ENCODE results near the gene CLCA1. TPM values are rescaled to one million over a fixed set of nuclear protein-coding genes. Genes with fewer than 3 reads are reported as not detected.

Gene CLCA1
- total and polyA plus RNA-seq, 3 experiments from 2014 or later: not detected

GRCh38 chr1:86466109-86466844 lies 2.5 kb upstream of the CLCA1 start:
- Histone ChIP-seq H3K36me3 (ENCODE audit: insufficient read depth, low read length) (no peaks in the 10 kb centered on the region), H3K27me3 (ENCODE audit: insufficient read depth, low read length, poor library complexity, severe bottlenecking) (no peaks in the 10 kb centered on the region), H3K4me3 (ENCODE audit: low read length) (no peak overlapping the region), H3K27ac (ENCODE audit: low read depth, low read length) (no peak overlapping the region), H3K4me1 (ENCODE audit: insufficient read depth, low read length) (no peaks in the 10 kb centered on the region), H3K9me3 (ENCODE audit: low read length) (no peaks in the 10 kb centered on the region)
- CTCF ChIA-PET: no interaction called here
- no peaks in the 10 kb centered on the region for H3K9me3 Mint-ChIP-seq
- H3K36me3 Mint-ChIP-seq: no peaks in the 10 kb centered on the region
- no peaks in the 10 kb centered on the region for H3K4me1 Mint-ChIP-seq
- DNase-seq: no peak
- peak overlapping the region in 1 of 8 donors; percentile 61 for H3K27ac Mint-ChIP-seq
- peaks cover 12 to 26% of the 10 kb centered on the region in 2 donors for H3K27me3 Mint-ChIP-seq
- no peak overlapping the region for H3K4me3 Mint-ChIP-seq
- POLR2A ChIA-PET: no interaction called here

- H3K9me3 Mint-ChIP-seq: no peaks in the 10 kb centered on the region
- H3K27me3 Mint-ChIP-seq: peaks cover 10 to 30% of the 10 kb centered on the region in 2 donors
- Histone ChIP-seq H3K36me3 (ENCODE audit: insufficient read depth, low read length) (no peaks in the 10 kb centered on the region), H3K27me3 (ENCODE audit: insufficient read depth, low read length, poor library complexity, severe bottlenecking) (no peaks in the 10 kb centered on the region), H3K4me1 (ENCODE audit: insufficient read depth, low read length) (no peaks in the 10 kb centered on the region), H3K4me3 (ENCODE audit: low read length) (no peak overlapping the region), H3K9me3 (ENCODE audit: low read length) (no peaks in the 10 kb centered on the region), H3K27ac (ENCODE audit: low read depth, low read length) (no peak overlapping the region)
- ChIA-PET CTCF (no interaction called here), POLR2A (no interaction called here)
- no peaks in the 10 kb centered on the region for H3K36me3 Mint-ChIP-seq
- DNase-seq: no peak
- no peak overlapping the region for H3K4me3 Mint-ChIP-seq
- no peak overlapping the region for H3K27ac Mint-ChIP-seq
- H3K4me1 Mint-ChIP-seq: no peaks in the 10 kb centered on the region
These were observed 1.7 kb upstream of the CLCA1 start for GRCh38 chr1:86466986-86467385.

GRCh38 chr1:86470859-86471258 lies 2.1 kb downstream of the CLCA1 start:
- ChIA-PET POLR2A (no interaction called here), CTCF (no interaction called here)
- Histone ChIP-seq H3K27me3 (ENCODE audit: insufficient read depth, low read length, poor library complexity, severe bottlenecking) (no peaks in the 10 kb centered on the region), H3K27ac (ENCODE audit: low read depth, low read length) (no peak overlapping the region), H3K36me3 (ENCODE audit: insufficient read depth, low read length) (no peaks in the 10 kb centered on the region), H3K4me1 (ENCODE audit: insufficient read depth, low read length) (no peaks in the 10 kb centered on the region), H3K4me3 (ENCODE audit: low read length) (no peak overlapping the region), H3K9me3 (ENCODE audit: low read length) (no peaks in the 10 kb centered on the region)
- H3K9me3 Mint-ChIP-seq: no peaks in the 10 kb centered on the region
- no peak overlapping the region for H3K27ac Mint-ChIP-seq
- H3K27me3 Mint-ChIP-seq: peaks cover 13 to 30% of the 10 kb centered on the region in 2 donors
- H3K36me3 Mint-ChIP-seq: no peaks in the 10 kb centered on the region
- DNase-seq: no peak
- H3K4me3 Mint-ChIP-seq: no peak overlapping the region
- no peaks in the 10 kb centered on the region for H3K4me1 Mint-ChIP-seq

- H3K9me3 Mint-ChIP-seq: no peaks in the 10 kb centered on the region
- no peak overlapping the region for H3K27ac Mint-ChIP-seq
- Histone ChIP-seq H3K27ac (ENCODE audit: low read depth, low read length) (no peak overlapping the region), H3K9me3 (ENCODE audit: low read length) (no peaks in the 10 kb centered on the region), H3K4me1 (ENCODE audit: insufficient read depth, low read length) (no peaks in the 10 kb centered on the region), H3K27me3 (ENCODE audit: insufficient read depth, low read length, poor library complexity, severe bottlenecking) (no peaks in the 10 kb centered on the region), H3K4me3 (ENCODE audit: low read length) (no peak overlapping the region), H3K36me3 (ENCODE audit: insufficient read depth, low read length) (no peaks in the 10 kb centered on the region)
- DNase-seq: no peak
- no peaks in the 10 kb centered on the region for H3K4me1 Mint-ChIP-seq
- H3K27me3 Mint-ChIP-seq: peaks cover 10 to 30% of the 10 kb centered on the region in 2 donors
- ChIA-PET POLR2A (no interaction called here), CTCF (no interaction called here)
- no peaks in the 10 kb centered on the region for H3K36me3 Mint-ChIP-seq
- H3K4me3 Mint-ChIP-seq: no peak overlapping the region
These were observed 2.6 kb downstream of the CLCA1 start for GRCh38 chr1:86471291-86471690.

GRCh38 chr1:86472152-86472551 lies 3.4 kb downstream of the CLCA1 start:
- DNase-seq: no peak
- Histone ChIP-seq H3K36me3 (ENCODE audit: insufficient read depth, low read length) (no peaks in the 10 kb centered on the region), H3K27me3 (ENCODE audit: insufficient read depth, low read length, poor library complexity, severe bottlenecking) (no peaks in the 10 kb centered on the region), H3K9me3 (ENCODE audit: low read length) (no peaks in the 10 kb centered on the region), H3K4me3 (ENCODE audit: low read length) (no peak overlapping the region), H3K27ac (ENCODE audit: low read depth, low read length) (no peak overlapping the region), H3K4me1 (ENCODE audit: insufficient read depth, low read length) (no peaks in the 10 kb centered on the region)
- ChIA-PET CTCF (interaction anchor here (0.8 to 2.5 kb wide), 4 partner anchors 10 to 92 kb away, joined by 3 to 12 read pairs (median 3); no protein-coding TSS in a partner anchor), POLR2A (no interaction called here)
- Mint-ChIP-seq H3K36me3 (no peaks in the 10 kb centered on the region), H3K27me3 (peaks cover 10 to 25% of the 10 kb centered on the region in 2 donors), H3K4me3 (no peak overlapping the region), H3K27ac (no peak overlapping the region), H3K4me1 (no peaks in the 10 kb centered on the region), H3K9me3 (no peaks in the 10 kb centered on the region)

GRCh38 chr1:86472767-86473166 lies 4.0 kb downstream of the CLCA1 start:
- Histone ChIP-seq H3K27ac (ENCODE audit: low read depth, low read length) (no peak overlapping the region), H3K9me3 (ENCODE audit: low read length) (no peaks in the 10 kb centered on the region), H3K36me3 (ENCODE audit: insufficient read depth, low read length) (no peaks in the 10 kb centered on the region), H3K27me3 (ENCODE audit: insufficient read depth, low read length, poor library complexity, severe bottlenecking) (no peaks in the 10 kb centered on the region), H3K4me3 (ENCODE audit: low read length) (no peak overlapping the region), H3K4me1 (ENCODE audit: insufficient read depth, low read length) (no peaks in the 10 kb centered on the region)
- peaks cover 10 to 26% of the 10 kb centered on the region in 2 donors for H3K27me3 Mint-ChIP-seq
- no peaks in the 10 kb centered on the region for H3K4me1 Mint-ChIP-seq
- CTCF ChIA-PET: interaction anchor here (0.9 to 2.5 kb wide), 8 partner anchors 15 to 231 kb away, joined by 3 to 12 read pairs (median 6); partner anchors contain the start of gene SH3GLB1
- H3K9me3 Mint-ChIP-seq: no peaks in the 10 kb centered on the region
- DNase-seq: no peak
- POLR2A ChIA-PET: interaction anchor here (0.9 kb wide), 1 partner anchor 77 kb away, joined by 3 read pairs; the partner anchor contains the start of gene ODF2L
- H3K36me3 Mint-ChIP-seq: no peaks in the 10 kb centered on the region
- no peak overlapping the region for H3K27ac Mint-ChIP-seq
- no peak overlapping the region for H3K4me3 Mint-ChIP-seq

GRCh38 chr1:86477256-86477655 lies 8.5 kb downstream of the CLCA1 start:
- no peaks in the 10 kb centered on the region for H3K4me1 ChIP-seq (ENCODE audit: insufficient read depth, low read length)
- no peaks in the 10 kb centered on the region for H3K27me3 ChIP-seq (ENCODE audit: insufficient read depth, low read length, poor library complexity, severe bottlenecking)
- no peak overlapping the region for H3K4me3 Mint-ChIP-seq
- H3K4me1 Mint-ChIP-seq: no peaks in the 10 kb centered on the region
- POLR2A ChIA-PET: no interaction called here
- no peak overlapping the region for H3K27ac ChIP-seq (ENCODE audit: low read depth, low read length)
- no peak overlapping the region for H3K27ac Mint-ChIP-seq
- no peaks in the 10 kb centered on the region for H3K9me3 Mint-ChIP-seq
- DNase-seq: no peak
- CTCF ChIA-PET: no interaction called here
- H3K36me3 ChIP-seq (ENCODE audit: insufficient read depth, low read length): no peaks in the 10 kb centered on the region
- H3K36me3 Mint-ChIP-seq: no peaks in the 10 kb centered on the region
- H3K27me3 Mint-ChIP-seq: peaks cover 4 to 6% of the 10 kb centered on the region in 2 donors
- H3K9me3 ChIP-seq (ENCODE audit: low read length): no peaks in the 10 kb centered on the region
- no peak overlapping the region for H3K4me3 ChIP-seq (ENCODE audit: low read length)

GRCh38 chr1:86477682-86478081 lies 9.0 kb downstream of the CLCA1 start:
- CTCF ChIA-PET: no interaction called here

More at GRCh38 chr1:86477682-86478081, 9.0 kb downstream of the CLCA1 start:
- no peaks in the 10 kb centered on the region for H3K9me3 Mint-ChIP-seq
- no peaks in the 10 kb centered on the region for H3K4me1 Mint-ChIP-seq
- H3K27ac ChIP-seq (ENCODE audit: low read depth, low read length): no peak overlapping the region
- H3K27me3 ChIP-seq (ENCODE audit: insufficient read depth, low read length, poor library complexity, severe bottlenecking): no peaks in the 10 kb centered on the region
- H3K4me1 ChIP-seq (ENCODE audit: insufficient read depth, low read length): no peaks in the 10 kb centered on the region
- no peaks in the 10 kb centered on the region for H3K9me3 ChIP-seq (ENCODE audit: low read length)
- no peaks in the 10 kb centered on the region for H3K36me3 ChIP-seq (ENCODE audit: insufficient read depth, low read length)
- no peak overlapping the region for H3K27ac Mint-ChIP-seq
- H3K27me3 Mint-ChIP-seq: peaks cover 3% of the 10 kb centered on the region in 2 donors
- no peaks in the 10 kb centered on the region for H3K36me3 Mint-ChIP-seq
- no peak for DNase-seq
- no peak overlapping the region for H3K4me3 ChIP-seq (ENCODE audit: low read length)
- H3K4me3 Mint-ChIP-seq: no peak overlapping the region
- POLR2A ChIA-PET: no interaction called here

Data from CD8-positive, alpha-beta memory T cell (primary cell).